KOPT-K1 (cell line): Measurements from ENCODE around the gene LMO3.
"Not testable (repeated sequence)": the region's sequence is repeated elsewhere in the genome, so short reads cannot be mapped to it uniquely, and the experiment has no call there.

Experiments used
- H3K27ac ChIP-seq: fragments of 200-600 bp; sonication (generic); 2 replicates; pipeline ENCODE4 v1.5.1; 2016; ENCODE audit warnings: antibody characterized with exemption, mild to moderate bottlenecking, low read depth, low read length; ENCODE audit not compliant: poor library complexity, severe bottlenecking
- H3K36me3 ChIP-seq: fragments of 200-600 bp; sonication (generic); 2 replicates; pipeline ENCODE4 v1.5.1; 2017; ENCODE audit warnings: antibody characterized with exemption, mild to moderate bottlenecking, low read length, moderate library complexity; ENCODE audit not compliant: insufficient read depth
- H3K9me3 ChIP-seq: fragments of 200-600 bp; sonication (generic); 2 replicates; pipeline ENCODE4 v1.5.1; 2017; ENCODE audit warnings: antibody characterized with exemption, low read length, mild to moderate bottlenecking; ENCODE audit not compliant: insufficient read depth, poor library complexity, severe bottlenecking

The LMO3 gene

DNA sequence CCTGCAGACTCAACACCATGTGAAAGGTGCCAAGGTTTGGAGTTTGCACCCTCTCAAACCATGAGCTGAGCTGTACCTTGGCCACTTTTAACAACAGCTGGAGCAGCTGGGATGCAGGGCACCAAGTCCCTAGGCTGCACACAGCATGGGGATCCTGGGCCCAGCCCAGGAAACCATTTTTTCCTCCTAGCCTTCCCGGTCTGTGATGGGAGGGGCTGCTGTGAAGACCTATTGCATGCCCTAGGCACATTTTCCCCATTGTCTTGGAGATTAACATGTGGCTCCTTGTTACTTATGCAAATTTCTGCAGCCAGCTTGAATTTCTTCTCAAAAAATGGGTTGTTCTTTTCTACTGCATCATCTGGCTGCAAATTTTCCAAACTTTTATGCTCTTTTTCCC is 68.3 kb downstream of the LMO3 start:
- not testable (repeated sequence) for H3K27ac ChIP-seq, H3K9me3 ChIP-seq, H3K36me3 ChIP-seq

DNA sequence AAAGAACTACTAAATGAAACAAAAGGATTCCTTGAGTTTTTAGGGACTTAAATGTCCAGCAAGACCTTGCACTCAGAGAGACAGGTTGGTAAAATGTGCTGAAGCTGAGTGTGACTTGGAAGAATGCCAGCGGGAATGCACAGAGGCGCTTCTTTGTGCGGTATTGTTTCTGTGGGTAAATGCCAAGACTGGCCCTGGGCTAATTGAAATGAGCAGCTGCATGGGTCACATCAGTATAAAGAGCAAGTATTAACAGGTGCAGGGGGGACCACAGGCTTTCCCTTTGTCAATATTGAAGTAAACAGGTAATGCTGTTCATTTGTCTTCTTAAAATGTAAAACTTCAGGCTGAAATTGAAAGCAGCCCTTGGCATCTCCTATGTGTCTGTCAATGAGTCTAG is 74.3 kb downstream of the LMO3 start:
- no peak overlapping the region for H3K27ac ChIP-seq
- H3K9me3 ChIP-seq = no peaks in the 10 kb centered on the region
- no peaks in the 10 kb centered on the region for H3K36me3 ChIP-seq

DNA sequence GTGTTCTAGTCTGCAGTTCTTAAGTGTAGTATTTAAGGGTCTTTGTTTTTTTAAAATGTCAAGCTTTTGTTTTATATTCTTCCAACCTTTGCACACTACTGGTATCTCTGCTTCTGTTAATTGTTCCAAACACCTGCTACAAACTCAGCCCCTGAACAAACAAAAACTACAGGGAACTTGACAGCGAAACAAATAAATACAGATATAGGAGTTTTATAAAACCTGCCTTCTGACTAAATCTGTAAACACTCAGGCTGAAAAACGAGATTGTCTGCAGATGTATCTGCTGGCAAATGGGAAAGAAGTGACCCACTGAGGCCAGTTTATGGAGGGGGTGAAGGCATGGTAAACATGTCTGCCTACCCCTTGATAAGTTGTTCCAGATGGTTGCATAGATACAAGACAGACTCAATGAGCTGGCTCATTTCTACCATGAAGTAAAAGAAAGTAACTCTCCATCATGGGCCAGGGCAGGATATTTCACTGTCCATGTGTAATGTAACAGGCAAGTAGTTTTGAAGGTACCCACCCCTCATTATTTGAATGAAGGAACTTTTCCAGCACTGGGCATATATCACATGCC is 75.6 kb downstream of the LMO3 start:
- Histone ChIP-seq H3K9me3 (no peaks in the 10 kb centered on the region), H3K27ac (no peak overlapping the region), H3K36me3 (no peaks in the 10 kb centered on the region)

DNA sequence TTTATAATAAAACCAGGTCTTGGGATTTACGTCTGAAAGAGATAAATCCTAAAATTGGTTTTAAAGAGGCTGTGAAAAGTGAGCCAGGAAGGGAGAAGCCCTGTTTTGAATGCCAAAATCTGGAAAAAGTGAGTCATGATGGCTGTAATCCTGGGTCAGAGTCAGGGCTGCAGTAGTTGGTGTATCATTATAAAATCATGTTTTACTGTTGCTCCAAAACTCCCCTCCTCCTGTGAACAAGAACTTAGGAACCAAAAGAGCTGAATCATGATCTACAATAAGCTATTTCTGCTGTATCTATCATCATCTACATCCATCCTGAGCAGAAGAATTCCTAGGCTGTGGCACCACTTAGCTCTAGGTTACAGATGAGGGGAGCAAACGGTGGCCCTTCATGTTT is 79.3 kb downstream of the LMO3 start:
- Histone ChIP-seq H3K36me3 (no peaks in the 10 kb centered on the region), H3K27ac (no peak overlapping the region), H3K9me3 (no peaks in the 10 kb centered on the region)

DNA sequence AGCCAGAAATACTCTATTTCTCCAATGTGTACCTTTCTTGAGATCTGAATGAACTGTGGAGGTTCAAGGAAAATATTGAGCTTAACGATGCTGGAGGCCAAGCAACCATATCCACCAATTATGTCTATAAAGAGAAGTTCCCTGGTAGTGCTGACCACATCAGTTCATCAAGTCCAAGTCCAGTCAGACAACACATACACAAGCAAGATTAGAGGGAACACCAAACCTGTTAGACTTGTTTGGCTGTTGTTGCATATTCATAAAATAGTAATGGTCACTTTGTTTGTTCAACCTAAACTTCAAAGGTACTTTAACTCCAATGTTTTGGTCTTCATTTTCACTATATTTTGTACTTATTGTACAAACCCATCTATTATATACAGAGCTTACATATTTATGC is 81.6 kb downstream of the LMO3 start:
- no peaks in the 10 kb centered on the region for H3K36me3 ChIP-seq

DNA sequence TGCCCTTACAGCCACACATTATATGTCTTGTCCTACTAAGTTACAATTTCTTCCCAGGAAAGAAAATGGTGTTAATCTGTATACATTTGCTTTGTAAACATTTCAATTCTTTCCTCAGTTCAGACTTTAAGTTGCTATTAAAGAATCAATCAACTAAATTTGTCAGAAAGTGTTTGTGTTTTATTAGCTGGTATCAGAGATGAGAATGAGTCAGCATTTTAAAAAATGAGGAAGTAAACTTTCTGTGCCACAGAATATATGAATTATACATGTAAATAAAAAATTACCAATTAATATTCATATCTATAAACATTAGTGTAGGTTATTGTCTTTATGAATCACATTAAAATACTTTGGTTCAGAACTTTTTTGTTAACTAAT is 82.0 kb downstream of the LMO3 start:
- no peaks in the 10 kb centered on the region for H3K36me3 ChIP-seq
- no peaks in the 10 kb centered on the region for H3K9me3 ChIP-seq
- no peak overlapping the region for H3K27ac ChIP-seq

More for the DNA sequence above, 81.6 kb downstream of the LMO3 start:
- no peak overlapping the region for H3K27ac ChIP-seq
- H3K9me3 ChIP-seq = no peaks in the 10 kb centered on the region

DNA sequence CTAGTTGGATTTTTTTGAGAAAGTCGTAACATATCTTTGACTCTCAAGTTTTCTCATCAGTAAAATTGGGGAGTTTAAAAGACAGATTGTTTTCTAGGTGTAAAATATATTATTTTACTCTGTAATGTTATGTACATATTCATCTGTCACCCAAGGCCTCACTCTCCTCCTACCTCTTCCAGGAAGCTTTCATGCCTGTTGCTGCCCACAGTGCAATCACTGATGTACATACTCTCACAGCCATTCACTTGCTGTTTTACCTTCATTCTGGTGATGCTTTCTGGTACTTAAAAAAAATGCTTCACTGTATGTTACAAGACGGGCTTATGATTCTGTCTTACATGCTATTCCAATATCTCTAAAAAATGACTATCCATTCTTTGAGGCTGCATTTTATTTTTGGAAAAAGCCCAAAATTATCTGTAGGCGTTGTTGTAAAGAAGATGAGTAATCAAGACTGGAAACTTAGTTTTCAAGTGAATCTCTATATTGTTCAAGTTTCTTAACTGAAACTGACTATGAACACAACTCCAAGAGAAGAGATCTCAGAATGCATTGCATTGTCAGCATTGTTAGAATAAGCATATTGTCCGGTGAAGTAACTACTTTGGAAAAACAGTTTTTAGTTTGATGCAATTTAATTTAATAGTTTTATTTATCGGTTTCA is 82.5 kb downstream of the LMO3 start:
- Histone ChIP-seq H3K9me3 (no peaks in the 10 kb centered on the region), H3K27ac (no peak overlapping the region), H3K36me3 (no peaks in the 10 kb centered on the region)

DNA sequence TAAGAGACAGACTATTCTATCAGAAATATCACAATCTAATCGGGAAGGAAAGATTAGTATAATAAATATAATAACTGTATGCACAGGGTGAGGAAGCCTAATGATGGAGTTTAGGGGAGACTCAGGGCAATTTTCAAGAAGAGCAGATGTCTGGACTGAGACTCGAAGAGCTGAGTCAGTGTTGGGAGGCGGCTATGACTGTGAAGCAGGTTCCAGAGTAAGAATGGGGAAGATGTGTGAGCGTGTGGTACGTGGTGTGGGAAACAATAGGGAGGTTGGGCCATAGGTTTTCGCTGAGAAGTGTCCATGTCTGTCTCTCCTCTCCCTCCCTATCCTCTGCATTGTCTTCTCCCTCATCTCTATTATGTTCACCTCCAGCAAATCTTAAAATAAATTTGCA is 85.6 kb downstream of the LMO3 start:
- no peak overlapping the region for H3K27ac ChIP-seq
- H3K9me3 ChIP-seq = no peaks in the 10 kb centered on the region
- no peaks in the 10 kb centered on the region for H3K36me3 ChIP-seq

DNA sequence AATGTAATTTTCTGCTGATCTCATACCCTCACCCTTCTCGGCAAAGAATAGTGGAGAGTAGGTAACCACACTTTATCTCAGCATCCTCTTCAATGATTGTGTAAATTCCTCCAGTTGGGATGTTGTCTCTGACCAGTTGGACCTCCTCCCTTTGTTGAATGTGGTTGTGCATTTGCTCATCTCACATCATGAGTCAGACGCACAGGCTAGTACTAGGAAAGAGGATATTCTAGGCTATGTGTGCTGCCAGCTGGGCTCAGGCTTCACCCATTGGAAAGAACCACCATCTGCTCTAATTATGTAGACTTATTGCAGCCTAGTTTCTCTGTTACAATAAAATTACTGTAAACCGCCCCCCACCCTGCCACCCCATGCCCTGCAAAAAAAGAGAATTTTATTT is 90.3 kb downstream of the LMO3 start:
- no peak overlapping the region for H3K27ac ChIP-seq
- H3K36me3 ChIP-seq = no peaks in the 10 kb centered on the region
- H3K9me3 ChIP-seq = no peaks in the 10 kb centered on the region

DNA sequence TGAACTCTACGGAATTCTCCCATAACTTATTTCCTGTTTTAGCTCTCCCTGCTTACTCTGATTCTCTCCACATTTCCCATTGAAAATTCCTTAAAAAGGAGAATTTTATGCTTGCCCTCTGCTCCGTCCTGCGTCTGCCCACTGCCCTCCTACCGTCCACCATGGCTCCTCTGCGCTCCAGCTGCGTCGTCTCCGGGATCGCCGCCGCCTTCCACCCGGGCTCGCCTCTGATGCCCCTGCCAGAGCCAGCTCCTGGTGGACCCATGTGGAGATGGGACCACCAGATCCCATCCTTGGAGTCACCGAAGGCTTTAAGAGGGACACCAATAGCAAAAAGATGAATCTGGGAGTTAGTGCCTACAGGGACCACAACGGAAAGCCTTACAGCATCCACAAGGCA is 92.7 kb downstream of the LMO3 start:
- no peaks in the 10 kb centered on the region for H3K9me3 ChIP-seq
- no peak overlapping the region for H3K27ac ChIP-seq
- no peaks in the 10 kb centered on the region for H3K36me3 ChIP-seq

DNA sequence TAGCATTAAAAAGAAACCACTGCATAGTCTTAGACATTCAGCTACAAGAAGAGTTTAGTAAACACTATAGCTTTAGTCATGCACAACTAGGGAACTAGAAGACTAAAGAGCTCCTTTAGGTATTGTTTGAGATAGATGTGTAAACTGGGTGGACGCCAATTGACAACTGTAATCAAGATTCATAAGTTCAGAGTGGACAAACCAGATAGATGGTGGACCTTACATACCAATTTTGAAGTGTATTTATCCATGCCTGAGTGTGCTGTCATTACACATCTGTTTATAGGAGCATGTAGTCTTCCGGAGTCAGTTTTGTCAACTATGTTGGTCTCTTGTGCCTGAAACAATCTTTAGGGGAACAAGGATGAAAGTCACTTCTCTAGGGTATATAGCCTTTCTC is 96.6 kb downstream of the LMO3 start:
- Histone ChIP-seq H3K9me3 (no peaks in the 10 kb centered on the region), H3K27ac (no peak overlapping the region), H3K36me3 (no peaks in the 10 kb centered on the region)

DNA sequence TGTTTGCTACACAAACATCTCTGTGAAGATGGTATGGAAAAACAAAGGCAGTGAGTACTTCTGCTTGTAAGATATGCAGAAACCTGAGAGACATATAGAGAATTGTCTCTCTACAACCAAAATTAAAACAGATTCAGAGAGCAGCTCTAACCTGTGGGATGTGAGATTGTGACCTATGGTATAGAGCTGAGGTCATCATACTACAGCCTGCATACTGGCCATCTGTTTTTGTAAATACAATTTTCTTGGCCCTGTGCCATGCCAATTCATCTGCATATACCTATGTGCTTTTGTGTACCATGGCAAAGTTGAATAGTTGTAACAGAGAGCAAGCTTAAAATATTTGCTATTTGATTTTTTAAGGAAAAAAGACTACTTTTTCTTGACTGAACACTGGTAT is 99.6 kb downstream of the LMO3 start:
- Histone ChIP-seq H3K9me3 (no peaks in the 10 kb centered on the region), H3K36me3 (no peaks in the 10 kb centered on the region), H3K27ac (no peak overlapping the region)

DNA sequence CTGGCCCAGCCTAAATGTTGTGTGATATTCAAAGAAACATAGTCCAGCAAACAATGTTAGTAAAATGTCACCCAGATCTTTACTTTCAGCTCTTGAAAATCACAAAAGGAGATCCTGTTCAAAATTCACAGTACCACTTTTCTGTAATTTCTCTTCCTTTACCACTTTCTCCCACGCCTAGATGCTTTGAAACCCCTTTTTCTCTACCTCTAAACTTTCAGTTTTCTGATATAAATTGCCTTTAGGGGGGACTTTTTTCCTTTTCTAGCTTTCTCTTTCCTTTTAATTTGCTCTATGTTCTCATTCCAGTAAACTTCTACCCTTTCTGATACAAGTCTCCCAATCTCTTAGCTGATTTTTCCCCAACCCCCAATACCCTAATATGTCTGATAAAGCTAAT is 101.8 kb downstream of the LMO3 start:
- Histone ChIP-seq H3K9me3 (no peaks in the 10 kb centered on the region), H3K27ac (no peak overlapping the region), H3K36me3 (no peaks in the 10 kb centered on the region)

DNA sequence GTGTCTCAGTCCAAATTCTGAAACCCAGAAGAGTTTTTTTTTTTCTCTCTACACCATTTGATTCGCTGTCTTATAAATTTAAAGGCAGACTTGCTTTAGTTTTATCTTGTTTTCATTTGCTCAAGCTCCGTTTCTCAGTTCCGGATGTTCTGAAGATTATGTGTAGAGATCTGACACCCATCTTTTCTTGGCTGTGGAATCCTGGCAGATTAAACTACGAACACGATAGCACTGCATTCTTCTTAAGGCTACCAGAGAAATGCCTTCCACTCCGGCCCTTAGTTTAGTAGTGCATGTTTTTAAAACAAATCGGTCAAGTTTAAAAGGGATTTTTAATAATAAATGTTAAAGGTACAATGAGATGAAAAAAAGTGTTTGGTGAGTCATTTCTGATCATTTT is 106.4 kb downstream of the LMO3 start:
- Histone ChIP-seq H3K9me3 (no peaks in the 10 kb centered on the region), H3K36me3 (no peaks in the 10 kb centered on the region), H3K27ac (no peak overlapping the region)
